Stomach (tissue), 4 donors: Measurements from ENCODE around the gene PCDH9.

Source experiments
- CTCF ChIP-seq, 7 experiments: fragments of 450-650 bp in 4 of 7; fragments of 200-600 bp in 3 of 7; sonication (generic) in 3 of 7; IDR thresholded peaks; one replicate each; pipeline ENCODE4 v1.5.1; 2016 to 2019; ENCODE audit warnings: antibody characterized with exemption in 7 of 7, control low read depth in 2 of 7, mild to moderate bottlenecking in 1 of 7
- EP300 ChIP-seq: sonication (generic); formaldehyde crosslinking; IDR thresholded peaks from one replicate; pipeline ENCODE4 v1.6.1; 2017; ENCODE audit warnings: antibody characterized with exemption
- POLR2A ChIP-seq, 4 donors: fragments of 450-650 bp; IDR thresholded peaks; one replicate each; pipeline ENCODE4 v1.6.1; 2016; ENCODE audit warnings: antibody characterized with exemption in 4 of 4, control low read depth in 2 of 4, mild to moderate bottlenecking in 1 of 4, moderate library complexity in 1 of 4
- POLR2AphosphoS5 ChIP-seq, 3 donors: sonication (generic); formaldehyde crosslinking; IDR thresholded peaks; one replicate each; pipeline ENCODE4 v1.6.1; 2016; ENCODE audit warnings: antibody characterized with exemption in 3 of 3

DNA sequence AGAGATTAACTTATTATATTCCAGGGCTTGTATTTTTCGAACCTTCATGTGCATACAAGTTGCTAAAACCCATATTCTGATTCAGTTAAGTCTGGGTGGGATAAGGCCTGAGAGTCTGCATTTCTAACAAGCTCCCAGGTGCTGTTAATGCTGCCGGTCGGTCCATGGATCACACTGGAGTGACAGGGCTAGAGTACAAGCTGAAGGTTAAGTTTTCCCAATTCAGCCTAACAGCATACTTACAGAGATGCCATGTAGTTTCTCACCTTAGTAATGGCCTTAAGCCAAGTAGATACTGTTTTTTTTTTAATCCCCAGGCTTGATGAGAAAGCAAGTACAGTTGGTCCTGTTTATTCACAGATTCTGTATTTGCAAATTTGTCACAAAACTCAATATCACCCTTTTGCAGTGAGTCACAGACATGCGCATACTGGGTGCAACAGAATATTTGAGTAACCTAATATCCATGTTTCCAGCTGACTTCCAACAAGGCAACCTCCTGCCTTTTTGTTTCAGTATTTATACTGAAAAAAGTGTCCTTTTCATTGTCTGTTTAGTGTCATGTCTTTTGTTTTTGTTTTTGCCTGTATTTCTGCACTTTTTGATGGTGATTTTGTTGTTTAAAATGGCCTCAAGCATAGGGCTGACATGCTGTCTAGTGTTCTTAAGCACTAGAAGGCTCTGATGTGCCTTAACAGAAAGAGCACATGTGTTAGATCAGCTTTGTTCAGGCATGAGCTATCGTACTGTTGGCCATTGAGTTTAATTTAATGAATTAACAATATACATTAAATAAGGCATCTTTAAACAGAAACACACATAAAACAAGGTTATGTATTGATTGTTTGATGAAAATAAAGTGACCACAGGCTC lies 875.0 kb downstream of the PCDH9 start:
- TF ChIP-seq CTCF (IDR thresholded peaks at IDR 0.05) (no peak), EP300 (no peak), POLR2A (IDR thresholded peaks at IDR 0.05) (no peak), POLR2AphosphoS5 (IDR thresholded peaks at IDR 0.05) (no peak)
